Trophoblast cell (in vitro differentiated cells and primary cell): ENCODE results near the gene CIP2A.

Experiments
- DNase-seq, 2 donors: peaks; one replicate each; pipeline ENCODE4 v3.0.0-alpha.2; 2016
- H2AFZ ChIP-seq: 2 replicates; pipeline ENCODE4 v1.6.1; 2013; ENCODE audit warnings: low read length, moderate library complexity, mild to moderate bottlenecking; ENCODE audit not compliant: insufficient read depth, poor library complexity
- H2AK5ac ChIP-seq: 2 replicates; pipeline ENCODE4 v1.6.1; 2013; ENCODE audit warnings: mild to moderate bottlenecking, low read length
- H2BK120ac ChIP-seq: 2 replicates; pipeline ENCODE4 v1.6.1; 2013; ENCODE audit warnings: low read length, mild to moderate bottlenecking, moderate library complexity; ENCODE audit not compliant: insufficient read depth, poor library complexity
- H2BK12ac ChIP-seq: 2 replicates; pipeline ENCODE4 v1.6.1; 2013; ENCODE audit warnings: mild to moderate bottlenecking, low read length, moderate library complexity
- H2BK5ac ChIP-seq: 2 replicates; pipeline ENCODE4 v1.6.1; 2013; ENCODE audit warnings: low read length, low read depth, moderate library complexity, mild to moderate bottlenecking; ENCODE audit not compliant: poor library complexity
- H3K14ac ChIP-seq: 2 replicates; pipeline ENCODE4 v1.6.1; 2013; ENCODE audit warnings: mild to moderate bottlenecking, low read length
- H3K18ac ChIP-seq: 2 replicates; pipeline ENCODE4 v1.6.1; 2013; ENCODE audit warnings: mild to moderate bottlenecking, low read length
- H3K23ac ChIP-seq: 2 replicates; pipeline ENCODE4 v1.6.1; 2013; ENCODE audit warnings: low read length
- H3K27ac ChIP-seq: 2 replicates; pipeline ENCODE4 v1.5.1; 2013; ENCODE audit warnings: low read depth, mild to moderate bottlenecking, inconsistent platforms, low read length, moderate library complexity
- H3K27me3 ChIP-seq: 2 replicates; pipeline ENCODE4 v1.6.1; 2013; ENCODE audit warnings: inconsistent platforms, mild to moderate bottlenecking, low read length, moderate library complexity; ENCODE audit not compliant: insufficient read depth
- H3K36me3 ChIP-seq, 2 experiments: 1 replicate in 1 of 2; 2 replicates in 1 of 2; pipeline ENCODE4 v1.6.1; 2013; ENCODE audit warnings: low read length in 2 of 2, mild to moderate bottlenecking in 2 of 2, moderate library complexity in 1 of 2; ENCODE audit not compliant: insufficient read depth in 2 of 2, control insufficient read depth in 1 of 2
- H3K4ac ChIP-seq: 2 replicates; pipeline ENCODE4 v1.6.1; 2013; ENCODE audit warnings: low read depth, mild to moderate bottlenecking, low read length, moderate library complexity
- H3K4me1 ChIP-seq, 2 experiments: 1 replicate in 1 of 2; 2 replicates in 1 of 2; pipeline ENCODE4 v1.6.1; 2013; ENCODE audit warnings: low read length in 2 of 2, mild to moderate bottlenecking in 2 of 2, moderate library complexity in 1 of 2; ENCODE audit not compliant: insufficient read depth in 2 of 2, control insufficient read depth in 1 of 2
- H3K4me2 ChIP-seq: 2 replicates; pipeline ENCODE4 v1.6.1; 2013; ENCODE audit warnings: inconsistent platforms, mild to moderate bottlenecking, low read length, moderate library complexity
- H3K4me3 ChIP-seq: 2 replicates; pipeline ENCODE4 v1.5.1; 2013; ENCODE audit warnings: mild to moderate bottlenecking, low read depth, low read length, inconsistent platforms
- H3K79me1 ChIP-seq: one replicate; pipeline ENCODE4 v1.6.1; 2013; ENCODE audit warnings: low read length
- H3K79me2 ChIP-seq: 2 replicates; pipeline ENCODE4 v1.6.1; 2013; ENCODE audit warnings: low read length, mild to moderate bottlenecking; ENCODE audit not compliant: control insufficient read depth, insufficient read depth, poor library complexity
- H3K9ac ChIP-seq: 2 replicates; pipeline ENCODE4 v1.6.1; 2013; ENCODE audit warnings: mild to moderate bottlenecking, low read length
- H3K9me3 ChIP-seq: 2 replicates; pipeline ENCODE4 v1.6.1; 2013; ENCODE audit warnings: low read depth, mild to moderate bottlenecking, control low read depth, inconsistent platforms, low read length; ENCODE audit not compliant: insufficient read depth
- H4K12ac ChIP-seq: 2 replicates; pipeline ENCODE4 v1.6.1; 2013; ENCODE audit warnings: low read depth, mild to moderate bottlenecking, low read length, moderate library complexity
- H4K8ac ChIP-seq: 2 replicates; pipeline ENCODE4 v1.6.1; 2013; ENCODE audit warnings: low read depth, mild to moderate bottlenecking, low read length, moderate library complexity
- H4K91ac ChIP-seq: one replicate; pipeline ENCODE4 v1.6.1; 2013; ENCODE audit warnings: low read depth, mild to moderate bottlenecking, low read length, moderate library complexity
- WGBS: extraction: QIAGEN DNeasy Blood & Tissue Kit; methylation state at CpG from one replicate; pipeline ENCODE4 v1.1.7; 2013; ENCODE audit warnings: missing lambda C conversion rate; ENCODE audit not compliant: insufficient read length, insufficient coverage; ENCODE audit errors: extremely low coverage; 5-methylcytosine and 5-hydroxymethylcytosine counted together

CIP2A gene

GRCh38 chr3:108555966-108556581 lies 33.2 kb downstream of the CIP2A start:
- Histone ChIP-seq H3K9ac (no peak overlapping the region), H3K4me1 (no peaks in the 10 kb centered on the region), H3K79me1 (peaks cover 3% of the 10 kb centered on the region), H3K27ac (peak overlapping the region; percentile 61), H3K14ac (no peak overlapping the region), H3K36me3 (peaks cover 0 to 6% of the 10 kb centered on the region in 2 experiments), H4K12ac (no peak overlapping the region), H2BK5ac (no peak overlapping the region), H3K4ac (no peak overlapping the region), H2AK5ac (no peak overlapping the region), H4K8ac (no peak overlapping the region), H3K79me2 (no peaks in the 10 kb centered on the region), H4K91ac (no peak overlapping the region), H3K27me3 (no peaks in the 10 kb centered on the region), H3K18ac (no peak overlapping the region), H3K23ac (no peak overlapping the region), H3K4me2 (no peak overlapping the region), H3K9me3 (no peaks in the 10 kb centered on the region), H2AFZ (no peak overlapping the region), H2BK12ac (no peak overlapping the region), H3K4me3 (no peak overlapping the region), H2BK120ac (no peak overlapping the region)
- no peak for DNase-seq
- no CpG with 5 or more reads among the region's 2 CpGs for WGBS

GRCh38 chr3:108554913-108555571 lies 34.2 kb downstream of the CIP2A start:
- no peak overlapping the region for H2AFZ ChIP-seq
- no peak overlapping the region for H4K8ac ChIP-seq
- H2AK5ac ChIP-seq, result no peak overlapping the region
- no peak overlapping the region for H3K9ac ChIP-seq
- no peak overlapping the region for H3K14ac ChIP-seq
- H2BK5ac ChIP-seq, result no peak overlapping the region
- H3K9me3 ChIP-seq, result no peaks in the 10 kb centered on the region
- H2BK120ac ChIP-seq, result no peak overlapping the region
- H3K18ac ChIP-seq, result no peak overlapping the region
- H4K12ac ChIP-seq, result no peak overlapping the region
- H3K79me1 ChIP-seq, result peaks cover 3% of the 10 kb centered on the region
- H3K27me3 ChIP-seq, result no peaks in the 10 kb centered on the region
- no peak overlapping the region for H3K4me2 ChIP-seq
- H2BK12ac ChIP-seq, result no peak overlapping the region
- no peak overlapping the region for H3K4me3 ChIP-seq
- no peak overlapping the region for H4K91ac ChIP-seq
- no CpG with 5 or more reads among the region's 3 CpGs for WGBS
- H3K27ac ChIP-seq, result peak overlapping the region; percentile 61
- DNase-seq, result peak in 1 of 2 donors; percentile 49
- H3K36me3 ChIP-seq, result peaks cover 0 to 3% of the 10 kb centered on the region in 2 experiments
- H3K23ac ChIP-seq, result no peak overlapping the region
- H3K79me2 ChIP-seq, result no peaks in the 10 kb centered on the region
- H3K4ac ChIP-seq, result no peak overlapping the region
- no peaks in the 10 kb centered on the region for H3K4me1 ChIP-seq

GRCh38 chr3:108554229-108554628 lies 35.0 kb downstream of the CIP2A start:
- H3K79me2 ChIP-seq, result no peaks in the 10 kb centered on the region
- no peak overlapping the region for H3K14ac ChIP-seq
- no peak overlapping the region for H4K91ac ChIP-seq
- H3K4me1 ChIP-seq, result no peaks in the 10 kb centered on the region
- no peak overlapping the region for H3K23ac ChIP-seq
- H3K4me2 ChIP-seq, result no peak overlapping the region
- no peak overlapping the region for H4K8ac ChIP-seq
- H4K12ac ChIP-seq, result no peak overlapping the region
- no peak overlapping the region for H3K18ac ChIP-seq
- H2BK12ac ChIP-seq, result no peak overlapping the region
- H2AK5ac ChIP-seq, result no peak overlapping the region
- DNase-seq, result no peak
- no peaks in the 10 kb centered on the region for H3K9me3 ChIP-seq
- H3K27me3 ChIP-seq, result no peaks in the 10 kb centered on the region
- H3K79me1 ChIP-seq, result peaks cover 3% of the 10 kb centered on the region
- H2BK5ac ChIP-seq, result no peak overlapping the region
- H3K27ac ChIP-seq, result no peak overlapping the region
- no peak overlapping the region for H2BK120ac ChIP-seq
- peaks cover 0 to 3% of the 10 kb centered on the region in 2 experiments for H3K36me3 ChIP-seq
- H3K9ac ChIP-seq, result no peak overlapping the region
- no peak overlapping the region for H3K4ac ChIP-seq
- no peak overlapping the region for H2AFZ ChIP-seq
- no peak overlapping the region for H3K4me3 ChIP-seq

GRCh38 chr3:108552267-108553159 lies 36.7 kb downstream of the CIP2A start:
- no peaks in the 10 kb centered on the region for H3K27me3 ChIP-seq
- no peak overlapping the region for H3K9ac ChIP-seq
- H3K18ac ChIP-seq, result no peak overlapping the region
- H3K4me3 ChIP-seq, result no peak overlapping the region
- H3K9me3 ChIP-seq, result no peaks in the 10 kb centered on the region
- H3K27ac ChIP-seq, result no peak overlapping the region
- no peak overlapping the region for H4K91ac ChIP-seq
- no peak overlapping the region for H4K8ac ChIP-seq
- no peak overlapping the region for H2AFZ ChIP-seq
- H3K23ac ChIP-seq, result no peak overlapping the region
- H3K4me1 ChIP-seq, result no peaks in the 10 kb centered on the region
- no peaks in the 10 kb centered on the region for H3K79me2 ChIP-seq
- no peak overlapping the region for H2AK5ac ChIP-seq
- H2BK5ac ChIP-seq, result no peak overlapping the region
- no CpG with 5 or more reads among the region's 4 CpGs for WGBS
- no peak overlapping the region for H2BK12ac ChIP-seq
- H3K36me3 ChIP-seq, result peaks cover 0 to 3% of the 10 kb centered on the region in 2 experiments
- H3K4me2 ChIP-seq, result no peak overlapping the region
- peaks cover 3% of the 10 kb centered on the region for H3K79me1 ChIP-seq
- no peak overlapping the region for H2BK120ac ChIP-seq
- H3K14ac ChIP-seq, result no peak overlapping the region
- H3K4ac ChIP-seq, result no peak overlapping the region
- peak in 1 of 2 donors; percentile 86 for DNase-seq
- H4K12ac ChIP-seq, result no peak overlapping the region
